ENCODE results near the gene AKAP13.
"Not testable (repeated sequence)": the region's sequence is repeated elsewhere in the genome, so short reads cannot be mapped to it uniquely, and the experiment has no call there.

AKAP13 gene

GRCh38 chr15:85439996-85440395 lies 59.6 kb downstream of the AKAP13 start:
- peak in 1 of 2 experiments; percentile 25 for DNase-seq (ENCODE audit: low read depth in 1 of 2, low spot score in 1 of 2)
- in situ Hi-C loops (cut with HindIII; ENCODE audit: low pct_unique_long_range_greater_than_20kb, low sequenced_read_pairs) = no loop called here
- TF ChIP-seq JUND (IDR thresholded peaks at IDR 0.05; ENCODE audit: low read depth) = no peak

GRCh38 chr15:85440451-85440850 lies 60.0 kb downstream of the AKAP13 start:
- in situ Hi-C loops (cut with HindIII; ENCODE audit: low pct_unique_long_range_greater_than_20kb, low sequenced_read_pairs) = no loop called here
- TF ChIP-seq JUND (IDR thresholded peaks at IDR 0.05; ENCODE audit: low read depth) = no peak
- no peak for DNase-seq (ENCODE audit: low read depth in 1 of 2, low spot score in 1 of 2)

- DNase-seq (ENCODE audit: low read depth in 1 of 2, low spot score in 1 of 2); in situ Hi-C loops (cut with HindIII; ENCODE audit: low pct_unique_long_range_greater_than_20kb, low sequenced_read_pairs): not testable (repeated sequence)
These were observed 61.5 kb downstream of the AKAP13 start for GRCh38 chr15:85441854-85442253.

- no peak for DNase-seq (ENCODE audit: low read depth in 1 of 2, low spot score in 1 of 2)
- in situ Hi-C loops (cut with HindIII; ENCODE audit: low pct_unique_long_range_greater_than_20kb, low sequenced_read_pairs) = no loop called here
- no peak for TF ChIP-seq JUND (IDR thresholded peaks at IDR 0.05; ENCODE audit: low read depth)
These were observed 62.6 kb downstream of the AKAP13 start for GRCh38 chr15:85443046-85443445.

- DNase-seq (ENCODE audit: low read depth in 1 of 2, low spot score in 1 of 2) = peak in 1 of 2 experiments; percentile 67
- in situ Hi-C loops (cut with HindIII; ENCODE audit: low pct_unique_long_range_greater_than_20kb, low sequenced_read_pairs) = no loop called here
- no peak for TF ChIP-seq JUND (IDR thresholded peaks at IDR 0.05; ENCODE audit: low read depth)
These were observed 63.2 kb downstream of the AKAP13 start for GRCh38 chr15:85443593-85444087.

- in situ Hi-C loops (cut with HindIII; ENCODE audit: low pct_unique_long_range_greater_than_20kb, low sequenced_read_pairs) = no loop called here
- no peak for DNase-seq (ENCODE audit: low read depth in 1 of 2, low spot score in 1 of 2)
- TF ChIP-seq JUND (IDR thresholded peaks at IDR 0.05; ENCODE audit: low read depth) = no peak
These were observed 63.8 kb downstream of the AKAP13 start for GRCh38 chr15:85444122-85444745.

- no peak for TF ChIP-seq JUND (IDR thresholded peaks at IDR 0.05; ENCODE audit: low read depth)
- in situ Hi-C loops (cut with HindIII; ENCODE audit: low pct_unique_long_range_greater_than_20kb, low sequenced_read_pairs) = no loop called here
- DNase-seq (ENCODE audit: low read depth in 1 of 2, low spot score in 1 of 2) = no peak
These were observed 65.0 kb downstream of the AKAP13 start for GRCh38 chr15:85445361-85445760.

GRCh38 chr15:85451099-85451700 lies 70.8 kb downstream of the AKAP13 start:
- in situ Hi-C loops (cut with HindIII; ENCODE audit: low pct_unique_long_range_greater_than_20kb, low sequenced_read_pairs) = no loop called here
- DNase-seq (ENCODE audit: low read depth in 1 of 2, low spot score in 1 of 2) = no peak
- TF ChIP-seq JUND (IDR thresholded peaks at IDR 0.05; ENCODE audit: low read depth) = no peak

- no peak for DNase-seq (ENCODE audit: low read depth in 1 of 2, low spot score in 1 of 2)
- TF ChIP-seq JUND (IDR thresholded peaks at IDR 0.05; ENCODE audit: low read depth) = no peak
- in situ Hi-C loops (cut with HindIII; ENCODE audit: low pct_unique_long_range_greater_than_20kb, low sequenced_read_pairs) = no loop called here
These were observed 72.0 kb downstream of the AKAP13 start for GRCh38 chr15:85452436-85452835.

- in situ Hi-C loops (cut with HindIII; ENCODE audit: low pct_unique_long_range_greater_than_20kb, low sequenced_read_pairs) = no loop called here
- no peak for DNase-seq (ENCODE audit: low read depth in 1 of 2, low spot score in 1 of 2)
- no peak for TF ChIP-seq JUND (IDR thresholded peaks at IDR 0.05; ENCODE audit: low read depth)
These were observed 72.9 kb downstream of the AKAP13 start for GRCh38 chr15:85453144-85453872.

- no peak for DNase-seq (ENCODE audit: low read depth in 1 of 2, low spot score in 1 of 2)
- in situ Hi-C loops (cut with HindIII; ENCODE audit: low pct_unique_long_range_greater_than_20kb, low sequenced_read_pairs) = no loop called here
These were observed 74.0 kb downstream of the AKAP13 start for GRCh38 chr15:85454403-85454802.

GRCh38 chr15:85455891-85456290 lies 75.5 kb downstream of the AKAP13 start:
- in situ Hi-C loops (cut with HindIII; ENCODE audit: low pct_unique_long_range_greater_than_20kb, low sequenced_read_pairs) = no loop called here
- DNase-seq (ENCODE audit: low read depth in 1 of 2, low spot score in 1 of 2) = no peak
- TF ChIP-seq JUND (IDR thresholded peaks at IDR 0.05; ENCODE audit: low read depth) = no peak

More at GRCh38 chr15:85454403-85454802, 74.0 kb downstream of the AKAP13 start:
- no peak for TF ChIP-seq JUND (IDR thresholded peaks at IDR 0.05; ENCODE audit: low read depth)

GRCh38 chr15:85456798-85457197 lies 76.4 kb downstream of the AKAP13 start:
- no peak for DNase-seq (ENCODE audit: low read depth in 1 of 2, low spot score in 1 of 2)
- in situ Hi-C loops (cut with HindIII; ENCODE audit: low pct_unique_long_range_greater_than_20kb, low sequenced_read_pairs) = no loop called here
- TF ChIP-seq JUND (IDR thresholded peaks at IDR 0.05; ENCODE audit: low read depth) = no peak
